ENCODE measurements around the gene GARIN5A.

GARIN5A gene

DNA sequence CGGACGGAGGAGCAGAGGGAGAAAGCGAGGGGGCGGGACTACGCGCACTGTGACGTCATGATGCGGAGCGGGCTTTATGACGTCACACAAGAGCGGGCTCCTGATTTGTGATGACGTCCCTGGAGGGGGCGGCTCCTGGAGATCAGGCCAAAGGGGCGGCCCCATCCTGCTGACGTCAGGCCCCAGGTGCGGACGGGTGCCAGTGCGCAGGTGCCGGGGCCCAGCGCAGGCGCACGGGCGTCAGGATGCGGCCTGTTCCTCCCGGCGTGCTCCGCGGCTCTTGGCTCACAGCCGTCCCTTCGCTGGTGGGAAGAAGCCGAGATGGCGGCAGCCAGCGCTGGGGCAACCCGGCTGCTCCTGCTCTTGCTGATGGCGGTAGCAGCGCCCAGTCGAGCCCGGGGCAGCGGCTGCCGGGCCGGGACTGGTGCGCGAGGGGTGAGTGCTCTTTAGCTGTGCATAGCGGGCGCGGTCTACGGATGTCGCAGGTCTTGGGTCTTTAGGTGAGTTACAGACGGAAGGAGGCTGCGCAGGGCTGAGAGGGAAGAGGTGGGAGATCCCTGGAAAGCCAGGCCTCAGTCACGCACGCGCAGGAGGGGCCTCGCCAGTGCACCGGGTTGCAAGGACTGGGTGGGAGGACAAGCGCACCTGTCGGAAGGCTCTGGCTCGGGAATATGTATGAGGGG, at the start of gene GARIN5A, which contains the start of gene EMC10:
Gene GARIN5A, minus strand, starts transcription at position 625 of the 683 bp plus-strand sequence. Its CDS starts 460 bp downstream, at position 165.
Gene EMC10, plus strand, starts transcription at position 284 of the 683 bp plus-strand sequence. Its CDS starts 38 bp downstream, at position 322.
- DNase-seq = peak; percentile 93

DNA sequence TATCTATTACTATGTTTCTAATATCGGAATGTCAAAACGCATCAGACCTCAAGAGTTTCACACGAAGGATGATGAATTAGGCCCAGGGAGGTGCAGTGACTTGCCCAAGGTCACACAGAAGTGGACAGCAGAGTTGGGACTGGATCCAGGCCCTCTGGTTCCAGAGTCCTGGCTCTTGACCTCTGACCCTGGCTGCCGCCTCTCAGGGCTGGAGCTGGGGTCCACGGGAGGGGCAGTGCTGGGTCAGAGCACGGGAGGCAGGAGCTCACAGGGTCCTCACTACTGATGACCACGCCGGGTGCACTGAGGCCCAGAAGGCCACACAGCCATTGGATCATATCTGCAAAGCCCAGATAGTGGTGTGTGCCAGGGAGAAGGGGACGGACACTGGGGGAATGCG, 46.2 kb upstream of the GARIN5A start:
- DNase-seq = no peak

DNA sequence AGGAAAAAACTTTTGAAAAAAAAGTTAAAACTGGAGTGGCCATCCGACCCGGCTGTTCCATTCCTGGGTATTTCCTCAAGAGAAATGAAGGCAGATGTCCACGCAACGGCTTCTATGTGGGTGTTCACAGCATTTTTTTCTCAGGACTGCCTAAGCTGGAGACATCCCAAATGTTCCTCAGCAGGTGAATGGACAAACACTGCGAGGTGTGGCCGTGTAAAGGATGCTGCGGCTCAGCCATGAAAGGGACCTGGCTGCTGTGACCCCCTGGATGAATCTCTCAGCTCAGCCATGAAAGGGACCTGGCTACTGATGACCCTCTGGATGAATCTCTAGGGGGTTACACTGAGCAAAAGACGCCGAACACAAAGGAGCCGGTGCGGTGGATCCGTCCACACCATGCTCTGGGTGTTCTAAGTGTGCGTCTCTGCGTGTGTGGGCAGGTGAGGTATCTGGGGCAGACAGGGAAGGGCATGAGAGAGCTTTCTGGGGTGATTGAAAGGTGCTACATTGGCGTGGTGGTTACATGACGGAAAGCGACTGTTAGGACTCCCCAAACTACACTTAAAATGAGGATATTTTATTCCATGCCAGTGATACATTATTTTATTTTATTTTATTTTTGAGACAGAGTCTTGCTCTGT, 44.3 kb upstream of the GARIN5A start:
- no peak for DNase-seq

DNA sequence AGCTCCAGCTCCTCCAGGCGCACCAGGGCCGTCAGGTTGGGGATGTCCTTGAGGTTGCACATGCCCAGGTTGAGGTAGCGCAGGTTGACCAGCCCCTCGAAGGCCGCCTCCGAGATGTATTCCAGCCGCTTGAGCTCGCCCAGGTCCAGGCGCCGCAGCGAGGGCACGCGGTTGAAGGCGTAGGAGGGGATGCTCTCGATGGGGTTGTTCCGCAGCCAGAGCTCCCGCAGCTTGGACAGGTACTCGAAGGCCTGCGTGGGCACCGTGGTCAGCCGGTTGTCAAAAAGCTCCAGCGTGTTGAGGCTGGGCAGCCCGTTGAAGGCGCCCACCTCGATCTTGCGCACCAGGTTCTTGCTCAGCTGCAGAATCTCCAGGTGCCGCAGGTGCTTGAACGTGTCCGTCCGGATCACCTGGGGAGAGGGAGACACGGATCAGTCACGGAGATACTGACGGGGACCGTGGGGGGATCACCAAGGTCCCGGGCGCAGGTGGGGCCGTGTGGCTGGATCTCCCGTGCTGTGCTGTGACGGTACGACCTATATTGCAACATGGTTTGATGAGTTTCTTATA, 42.4 kb upstream of the GARIN5A start:
- DNase-seq = no peak

DNA sequence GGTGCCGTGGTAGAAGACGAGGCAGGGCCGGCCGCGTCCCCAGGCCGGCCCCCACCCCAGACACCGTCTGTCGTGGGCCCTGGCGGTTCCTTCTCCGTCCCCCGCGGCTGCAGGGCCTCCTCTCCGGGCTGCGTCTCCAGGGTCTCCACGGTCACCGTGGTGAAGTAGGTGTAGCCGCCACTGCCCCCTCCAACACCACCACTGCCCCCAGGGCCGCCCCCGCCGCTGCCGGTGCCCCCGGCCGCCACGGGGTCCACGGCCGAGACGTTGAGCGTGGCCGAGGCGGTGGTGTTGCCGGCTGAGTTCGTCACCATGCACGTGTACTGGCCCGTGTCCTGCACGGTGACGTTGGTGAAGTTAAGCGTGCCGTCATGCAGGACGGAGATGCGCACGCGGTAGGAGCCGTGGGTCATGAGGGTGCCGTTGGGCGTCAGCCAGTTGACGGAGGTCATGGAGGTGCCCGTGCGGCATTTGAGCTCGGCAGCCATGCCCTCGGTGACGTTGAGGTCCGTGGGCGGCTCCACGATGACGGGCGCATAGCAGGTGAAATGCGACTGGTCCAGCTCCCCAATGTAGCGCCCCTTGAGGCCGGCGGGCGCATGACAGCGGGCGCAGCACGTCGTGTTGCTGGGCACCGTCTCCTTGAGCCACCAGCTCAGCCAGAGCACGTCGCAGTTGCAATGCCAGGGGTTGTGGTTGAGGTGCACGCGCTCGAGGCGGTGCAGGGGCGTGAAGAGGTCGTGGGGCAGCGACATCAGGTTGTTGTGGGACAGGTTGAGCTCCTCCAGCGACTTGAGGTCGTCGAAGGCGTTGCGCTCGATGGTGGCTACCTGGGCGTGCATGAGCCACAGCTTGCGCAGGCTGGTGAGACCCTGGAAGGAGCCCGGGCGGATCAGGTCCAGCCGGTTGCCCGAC, 41.7 kb upstream of the GARIN5A start:
- no peak for DNase-seq

DNA sequence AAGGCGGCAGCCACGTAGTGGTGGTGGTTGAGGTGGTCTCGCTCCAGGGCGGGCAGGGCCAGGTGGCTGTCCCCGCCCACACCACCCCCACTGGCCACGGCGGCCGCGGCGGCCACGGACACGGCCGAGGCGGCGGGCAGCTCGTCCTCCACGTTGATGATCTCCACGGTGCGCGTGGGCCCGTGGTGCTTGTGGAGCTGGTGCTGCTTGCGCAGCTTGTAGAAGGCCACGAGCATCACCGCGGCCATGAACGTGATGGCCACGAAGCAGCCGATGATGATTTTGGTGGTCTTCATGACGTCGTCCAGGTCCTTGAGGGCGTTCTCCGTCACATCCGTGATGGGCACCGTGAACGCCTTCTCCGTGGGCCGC, 41.0 kb upstream of the GARIN5A start:
- DNase-seq = no peak

DNA sequence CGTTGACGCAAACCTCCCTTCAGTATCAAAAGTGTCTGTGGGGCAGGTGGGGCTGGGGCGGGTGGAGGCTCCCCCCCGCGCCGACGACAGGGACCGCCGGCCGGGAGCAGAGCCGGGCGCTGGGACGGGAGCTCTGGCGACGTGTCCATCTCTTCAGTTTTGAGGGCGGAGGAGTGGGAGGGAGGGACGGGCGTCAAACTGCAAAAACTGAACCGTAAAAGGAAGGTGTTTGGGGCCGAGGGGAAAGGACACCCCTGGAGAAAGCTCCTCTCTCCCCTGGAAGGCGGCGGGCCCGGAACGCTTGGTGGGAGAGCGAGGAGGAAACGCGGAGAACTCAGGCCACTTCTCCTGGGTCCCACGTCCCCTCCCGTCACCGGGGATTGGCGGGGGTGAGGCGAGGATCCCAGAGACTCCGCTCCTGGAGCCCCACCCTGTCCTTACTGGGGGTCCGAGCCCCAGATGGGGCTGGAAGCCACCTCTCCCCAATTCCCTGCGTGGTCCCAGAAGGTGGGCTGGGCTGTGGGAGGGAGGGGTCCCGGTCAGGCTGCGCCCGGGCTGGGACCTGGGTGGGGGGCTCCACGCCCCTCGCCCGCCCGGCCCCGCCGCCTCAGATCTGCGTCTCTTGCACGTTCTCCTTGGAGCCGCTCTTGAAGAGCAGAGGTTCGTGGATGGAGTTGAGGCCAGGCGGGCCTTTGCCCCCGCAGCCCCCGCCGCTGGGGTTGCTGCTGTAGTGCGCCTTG, 40.5 kb upstream of the GARIN5A start:
- no peak for DNase-seq

DNA sequence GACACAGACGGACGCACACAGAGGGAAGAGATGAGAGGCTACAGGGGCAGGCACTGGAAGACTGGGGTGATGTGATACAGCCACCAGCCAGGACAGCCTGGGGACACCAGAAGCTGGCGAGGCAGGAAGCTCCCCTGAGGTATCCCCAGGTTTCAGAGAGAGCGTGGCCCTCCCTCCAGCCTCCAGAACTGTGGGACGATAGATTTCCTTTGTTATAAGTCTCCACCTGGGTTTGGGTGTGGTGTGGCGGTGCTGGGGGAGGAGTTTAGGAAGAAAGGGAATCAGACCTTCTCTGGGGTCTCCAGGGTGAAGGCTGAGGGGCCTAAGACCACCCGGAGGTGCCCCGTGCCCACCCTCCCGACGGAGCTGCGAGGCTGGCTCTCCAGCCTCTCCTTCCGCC, 39.8 kb upstream of the GARIN5A start:
- no peak for DNase-seq

DNA sequence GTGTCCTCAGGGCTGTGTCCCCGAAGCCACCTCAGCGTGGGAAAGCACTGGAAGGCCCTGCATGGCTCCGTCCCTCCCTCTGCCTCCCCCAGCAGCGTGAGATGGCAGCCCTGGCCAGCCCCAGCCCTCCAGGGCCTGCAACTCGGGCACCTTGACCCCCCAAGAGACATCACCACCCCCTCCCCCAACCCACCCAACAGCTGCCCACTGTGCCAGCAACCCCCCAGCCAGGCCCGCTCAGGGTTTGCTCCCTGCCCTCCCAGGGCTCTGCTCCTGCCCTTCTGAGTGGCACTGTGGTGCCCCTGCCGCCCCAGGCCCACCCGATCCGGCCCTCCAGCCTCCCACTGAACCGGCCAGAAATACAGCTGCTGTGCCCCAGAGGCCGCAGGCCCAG, 38.5 kb upstream of the GARIN5A start:
- DNase-seq = no peak

DNA sequence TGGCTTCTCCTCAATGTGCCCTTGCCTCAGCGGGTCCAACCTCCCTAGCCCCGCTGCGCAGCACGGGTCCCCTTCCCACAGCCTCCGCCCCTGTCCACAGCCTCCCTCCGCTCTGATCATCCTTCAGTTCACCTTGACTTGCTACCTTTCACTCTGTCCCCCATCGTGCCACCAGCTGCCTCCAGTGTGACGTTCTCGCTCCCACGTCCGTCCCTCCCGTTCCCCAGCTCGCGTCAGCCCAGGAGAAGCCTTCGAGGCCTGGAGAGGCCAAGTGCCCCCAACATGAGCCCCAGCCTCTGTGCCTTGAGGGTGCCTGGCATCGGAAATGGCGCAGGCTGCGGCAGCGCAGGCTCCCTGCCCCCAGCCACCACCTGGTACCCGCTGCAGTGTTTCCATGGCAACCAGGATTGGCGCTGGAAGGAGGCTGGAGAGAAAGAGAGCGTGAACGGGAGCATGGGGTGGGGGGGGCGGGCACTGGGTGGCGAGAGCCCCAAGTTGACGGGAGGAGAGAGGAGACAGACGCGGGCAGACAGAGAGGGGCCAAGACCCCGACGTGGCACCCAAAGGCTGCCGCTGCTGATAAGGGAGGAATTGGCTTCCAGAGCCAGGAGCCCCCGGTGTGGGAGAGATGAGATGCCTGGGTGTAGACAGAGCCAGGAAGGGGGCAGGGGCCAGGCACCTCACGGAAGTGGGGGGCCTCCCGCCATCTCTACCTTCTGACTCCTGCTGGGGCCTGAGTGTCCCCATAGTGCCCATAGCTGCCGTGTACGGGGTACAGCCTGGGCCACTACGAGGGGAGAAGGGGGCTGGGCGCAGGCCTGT, 37.9 kb upstream of the GARIN5A start:
- no peak for DNase-seq

DNA sequence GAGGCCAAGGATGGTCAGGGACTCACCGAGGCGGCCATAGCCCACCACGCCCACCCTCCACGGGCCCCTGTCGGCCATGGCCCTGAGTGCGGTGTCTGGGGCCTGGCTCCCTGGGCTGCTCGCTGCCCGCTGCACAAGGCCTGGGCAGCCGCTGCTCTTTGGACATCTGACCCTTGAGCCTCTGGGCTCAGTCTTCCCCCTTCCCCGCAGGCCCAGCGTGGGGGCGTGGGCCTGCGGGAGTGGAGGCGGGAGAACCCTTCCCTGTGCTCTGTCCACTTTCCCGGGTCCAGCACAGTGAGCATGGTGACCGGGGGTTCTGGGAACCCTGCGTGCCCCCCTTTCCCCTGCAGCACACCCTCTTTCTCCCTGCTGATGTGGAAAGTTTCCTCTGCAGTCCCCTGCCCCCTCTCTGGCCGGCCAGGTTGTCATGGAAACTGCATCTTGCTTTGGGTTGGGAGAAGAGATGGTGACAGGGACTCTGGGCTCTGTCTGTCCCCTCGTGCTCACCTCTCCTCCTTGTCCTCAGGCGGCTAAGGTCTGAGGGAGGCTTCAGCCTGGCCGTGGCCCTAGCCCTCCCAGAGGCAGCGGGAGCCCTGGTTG, 37.2 kb upstream of the GARIN5A start, which contains the start of gene ASPDH:
Gene ASPDH, minus strand, starts transcription at position 168 of the 600 bp plus-strand sequence. Its CDS starts 90 bp downstream, at position 78.
- DNase-seq = no peak

DNA sequence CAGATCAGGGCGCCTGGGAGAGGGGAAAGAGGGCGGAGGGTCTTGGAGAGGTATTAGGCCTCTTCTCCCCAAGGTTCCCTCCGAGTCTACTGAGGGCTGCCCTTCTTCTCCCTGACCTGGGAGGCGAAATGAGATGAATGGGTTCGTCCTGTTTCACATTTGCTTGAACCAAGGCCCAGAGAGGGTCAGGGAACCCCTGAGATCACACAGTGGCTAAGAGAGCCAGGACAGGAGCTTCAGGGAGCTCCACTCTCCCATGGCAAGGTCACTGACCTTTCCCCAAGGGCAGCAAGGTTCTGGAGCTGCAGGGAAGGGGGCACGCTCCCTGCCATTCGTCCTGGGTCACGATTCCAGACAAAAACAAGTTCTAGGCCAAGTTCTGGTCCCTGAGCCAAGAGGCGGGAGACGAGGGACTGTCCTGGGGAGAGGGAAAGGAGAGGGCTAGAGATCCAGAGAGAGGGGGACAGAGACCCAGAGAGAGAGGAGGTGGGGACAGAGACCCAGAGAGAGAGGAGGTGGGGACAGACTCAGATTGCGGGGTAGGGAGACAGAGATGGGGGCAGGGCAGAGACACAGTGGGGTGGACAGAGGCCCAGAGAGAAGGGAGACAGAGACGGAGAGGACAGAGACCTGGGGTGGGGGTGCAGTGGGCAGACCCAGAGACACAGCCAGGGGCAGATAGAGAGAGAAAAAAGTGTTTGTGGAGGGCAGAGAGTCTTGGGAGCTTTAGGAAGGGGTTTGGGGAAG, 36.5 kb upstream of the GARIN5A start:
- no peak for DNase-seq

DNA sequence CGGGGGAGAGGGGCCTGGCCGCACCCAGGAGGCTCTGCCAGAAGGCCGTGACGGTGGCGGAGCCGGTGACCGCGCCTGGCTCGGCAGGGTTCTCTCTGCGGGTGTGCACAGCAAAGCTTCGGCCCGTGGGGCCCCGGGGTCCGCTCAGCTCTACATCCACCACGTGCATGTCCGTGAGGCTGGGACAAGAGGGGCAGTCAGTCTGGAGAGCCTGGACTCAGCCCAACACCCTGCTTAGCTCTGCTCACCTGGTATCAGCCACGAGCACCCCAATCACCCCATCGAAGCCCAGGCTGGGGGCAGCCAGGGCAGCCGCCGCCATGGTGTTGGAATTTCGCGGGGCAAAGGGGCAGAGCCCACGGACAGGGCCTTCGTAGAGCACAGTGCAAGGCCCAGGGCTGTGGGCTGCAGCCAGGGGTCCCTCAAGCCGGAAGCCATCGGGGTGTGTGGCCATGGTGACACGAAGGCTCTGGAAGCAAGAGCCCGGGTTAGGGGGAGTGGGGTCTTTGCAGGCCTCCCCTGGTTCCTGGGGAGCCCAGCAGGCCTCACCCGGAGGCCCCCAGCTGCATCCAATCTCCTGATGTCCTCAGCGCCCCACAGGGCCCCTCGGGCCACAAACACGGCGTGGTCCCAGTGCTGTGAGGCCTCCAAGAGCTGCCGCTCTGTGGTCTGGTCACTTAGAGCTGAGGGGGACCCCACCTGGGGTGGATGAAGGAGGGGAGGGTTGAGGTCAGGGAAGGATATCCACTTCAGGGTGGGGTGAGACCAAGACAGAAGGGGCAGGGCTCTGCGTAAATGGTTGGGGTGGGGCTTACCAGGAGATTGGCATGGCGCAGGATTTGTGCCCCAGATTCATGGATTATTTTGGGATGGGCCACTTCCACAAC, 35.7 kb upstream of the GARIN5A start:
- no peak for DNase-seq

DNA sequence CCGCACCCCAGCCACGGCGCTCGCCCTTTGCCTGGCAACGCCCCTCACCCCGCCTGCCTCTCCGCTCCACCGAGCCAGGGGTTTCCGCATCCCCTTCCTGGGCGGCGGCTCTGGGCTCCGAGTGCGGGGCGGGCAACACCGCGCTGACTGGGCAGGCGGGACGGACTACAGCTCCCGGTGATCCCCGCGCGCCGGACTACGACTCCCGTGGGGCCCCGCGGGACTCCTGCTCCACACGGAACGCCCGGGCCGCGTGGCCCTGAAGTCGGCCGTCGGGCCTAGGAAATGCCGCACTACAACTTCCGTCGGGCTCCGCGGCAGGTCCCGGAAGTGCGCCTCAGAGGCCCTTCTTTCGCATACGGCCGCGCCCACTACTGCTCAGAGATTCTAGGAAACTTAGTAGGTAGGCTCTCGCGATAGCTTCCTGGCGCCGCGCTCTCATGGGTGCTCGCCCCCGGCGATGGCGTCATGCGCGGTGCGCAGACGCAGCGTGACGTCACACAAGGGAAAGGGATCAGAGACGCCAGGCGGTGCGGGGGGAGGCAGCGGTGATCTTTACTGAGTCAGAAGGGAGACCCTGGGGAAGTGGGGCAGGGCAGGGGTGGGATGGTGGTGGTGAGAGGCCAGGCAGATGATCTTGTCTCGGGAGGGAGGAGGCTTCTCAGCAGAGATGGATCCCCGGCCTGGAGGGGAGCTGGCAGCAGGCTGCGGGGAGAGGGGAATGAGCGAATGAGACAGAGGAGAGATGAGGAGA, 34.6 kb upstream of the GARIN5A start, which contains the start of gene JOSD2:
Gene JOSD2, minus strand, starts transcription at position 123 of the 754 bp plus-strand sequence. CDS start 760 bp downstream, outside the sequence.
- DNase-seq = peak; percentile 97

DNA sequence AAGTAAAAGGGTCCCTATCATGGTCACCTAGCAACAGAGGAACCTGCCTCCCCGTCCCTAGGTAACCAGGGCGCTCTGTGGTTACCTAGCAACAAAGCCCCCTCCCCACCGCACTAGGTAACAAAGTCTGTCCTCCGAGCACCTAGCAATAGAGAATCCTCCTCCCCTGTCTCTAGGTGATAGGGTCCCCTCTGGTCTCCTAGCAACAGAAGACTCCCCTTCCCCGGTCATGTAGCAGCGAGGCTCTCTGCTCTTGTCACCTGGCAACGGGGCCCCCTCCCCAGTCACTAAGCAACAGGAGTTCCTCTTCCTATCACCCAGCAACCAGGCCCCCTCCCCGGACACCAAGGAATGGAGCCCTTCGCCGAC, 34.0 kb upstream of the GARIN5A start:
- DNase-seq = no peak

DNA sequence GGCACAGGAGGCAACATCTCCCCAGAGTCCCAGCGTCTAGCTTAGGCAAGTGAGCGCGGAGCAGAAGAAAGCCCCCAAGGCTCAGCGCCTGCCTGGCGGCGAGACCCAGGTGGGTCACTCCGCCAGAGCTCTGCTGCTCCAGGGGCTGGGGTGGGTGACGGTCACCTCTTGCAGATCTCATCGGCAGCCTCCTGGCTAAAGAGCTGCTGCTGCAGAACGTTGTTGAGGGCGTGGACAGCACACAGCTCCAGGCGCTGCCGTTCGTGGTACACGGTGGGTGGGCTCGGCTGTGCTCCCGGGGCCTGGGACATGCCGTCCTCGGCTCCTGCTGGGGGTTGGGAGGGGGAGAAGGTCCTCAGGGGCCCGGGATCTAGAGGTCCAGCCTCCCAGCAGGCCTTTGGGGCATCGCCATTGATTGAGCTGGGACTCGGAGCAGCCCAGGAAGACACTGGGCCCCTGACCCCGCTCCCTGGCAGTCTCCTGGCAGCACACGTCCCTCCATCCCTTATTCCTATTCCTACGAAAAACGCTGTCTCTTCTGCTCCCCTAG, 33.5 kb upstream of the GARIN5A start:
- no peak for DNase-seq

DNA sequence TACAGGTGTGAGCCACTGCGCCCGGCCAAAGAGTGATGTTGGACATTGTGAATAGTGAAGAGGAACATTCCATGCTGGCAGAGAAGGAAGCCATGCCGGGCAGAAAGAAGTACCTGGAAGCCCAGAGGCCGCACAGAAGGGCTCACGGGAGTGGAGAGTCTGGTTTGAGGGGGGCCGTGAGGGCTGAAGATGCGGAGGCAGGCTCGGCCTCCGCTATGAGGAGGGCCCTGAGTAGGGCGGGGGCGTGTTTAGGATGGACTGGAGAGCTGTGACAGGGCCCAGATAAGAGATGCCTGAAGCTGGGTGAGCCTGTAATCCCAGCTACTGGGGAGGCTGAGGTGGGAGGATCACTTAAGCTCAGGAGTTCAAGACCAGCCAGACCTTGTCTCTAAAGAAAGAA, 32.7 kb upstream of the GARIN5A start:
- no peak for DNase-seq

DNA sequence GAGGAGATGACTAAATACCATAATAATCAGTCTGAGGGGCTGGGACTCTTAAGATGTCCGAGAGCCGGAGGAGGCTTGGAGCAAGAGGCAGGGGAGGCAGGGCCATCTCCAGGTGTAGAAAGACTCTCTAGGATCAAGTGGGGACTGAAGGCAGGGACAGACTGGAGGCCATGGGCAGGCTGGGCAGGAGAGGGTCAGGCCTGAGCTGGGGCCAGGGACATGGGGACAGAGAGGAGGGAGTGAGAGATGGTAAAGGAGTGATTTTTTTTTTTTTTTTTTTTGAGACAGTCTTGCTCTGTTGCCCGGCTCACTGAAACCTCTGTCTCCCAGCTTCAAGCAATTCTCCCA, 32.2 kb upstream of the GARIN5A start:
- DNase-seq = no peak

Measured in stimulated activated CD4-positive, alpha-beta T cell treated with anti-CD3 and anti-CD28 coated beads, Interleukin-4, amount 100 ng/mL, for 24 hours (primary cell).